K562 (cell line): Measurements from ENCODE around the gene NLRC3. TPM values are rescaled to one million over a fixed set of nuclear protein-coding genes. Genes with fewer than 3 reads are reported as not detected.

Experiments used
- ATAC-seq: fragments of 200-7000 bp; cut with Tn5 transposase; 3 replicates; pipeline ENCODE4 v1.9.1; 2020; ENCODE audit warnings: moderate library complexity
- BruUV-seq: library from RNA; stranded (reverse); fragments of 400-500 nt; replicated peaks from 2 replicates; lab custom pipeline; 2021; lab: Mats Ljungman, UMichigan
- CTCF ChIA-PET: fragments of 300-600 bp; formaldehyde crosslinking; extraction: SDS; loops from one replicate; lab custom pipeline; 2021; ENCODE audit warnings: low intra/inter-chr PET ratio; lab: Yijun Ruan, JAX
- POLR2A ChIA-PET: fragments of 300-600, 350-650 bp; sonication (Branson Sonifier 250); formaldehyde crosslinking; extraction: SDS; loops from one replicate; lab custom pipeline; 2021; ENCODE audit warnings: antibody characterized with exemption, inconsistent platforms; lab: Yijun Ruan, JAX
- DNase-seq, 4 experiments: peaks; one replicate each; pipeline versions ENCODE4 v3.0.0 to v3.0.0-alpha.2; 2011 to 2018; ENCODE audit warnings: low spot score in 3 of 4, mixed read lengths in 3 of 4; ENCODE audit errors: extremely low read depth in 1 of 4
- FAIRE-seq: peaks from 2 replicates; lab custom pipeline; 2011; peaks lifted over from hg19 to GRCh38; lab: Jason Lieb, UNC
- H2AFZ ChIP-seq: 2 replicates; pipeline ENCODE4 v1.6.0; 2011; ENCODE audit warnings: low read depth, low read length, control low read depth, inconsistent platforms
- H3K27ac ChIP-seq: fragments of 200-600 bp; 3 replicates; pipeline ENCODE4 v1.8.0; 2011; ENCODE audit warnings: low read depth, mild to moderate bottlenecking, control low read depth, inconsistent platforms, low read length, moderate library complexity, mixed read lengths; ENCODE audit errors: extremely low read depth
- H3K27me3 ChIP-seq, 2 experiments: fragments of 300-600 bp in 1 of 2; 2 replicates in 1 of 2; 3 replicates in 1 of 2; pipeline versions ENCODE4 v1.6.0 to v1.8.0; 2011; ENCODE audit warnings: inconsistent platforms in 2 of 2, low read length in 2 of 2, mild to moderate bottlenecking in 1 of 2, mixed read lengths in 1 of 2, moderate library complexity in 1 of 2; ENCODE audit not compliant: control insufficient read depth in 2 of 2, insufficient read depth in 2 of 2
- H3K36me3 ChIP-seq: fragments of 300-600 bp; 3 replicates; pipeline ENCODE4 v1.8.0; 2011; ENCODE audit warnings: mild to moderate bottlenecking, low read length, inconsistent platforms; ENCODE audit not compliant: control insufficient read depth, insufficient read depth
- H3K4me1 ChIP-seq, 2 experiments: fragments of 200-600 bp in 1 of 2; replicated peaks in 1 of 2; 2 replicates in 1 of 2; 3 replicates in 1 of 2; pipeline versions ENCODE4 v1.5.1 to v1.8.0; 2011; ENCODE audit warnings: inconsistent platforms in 2 of 2, low read length in 2 of 2, mild to moderate bottlenecking in 1 of 2, mixed read lengths in 1 of 2, moderate library complexity in 1 of 2; ENCODE audit not compliant: control insufficient read depth in 2 of 2, insufficient read depth in 2 of 2
- H3K4me2 ChIP-seq: 2 replicates; pipeline ENCODE4 v1.6.1; 2011; ENCODE audit warnings: low read length, control low read depth, inconsistent platforms, mixed read lengths; ENCODE audit not compliant: insufficient read depth
- H3K4me3 ChIP-seq: fragments of 200-600 bp; sonication (generic), shearing (Covaris generic); 2 replicates; pipeline ENCODE4 v1.5.1; 2016; ENCODE audit warnings: control low read depth, inconsistent platforms
- H3K79me2 ChIP-seq: fragments of 200-600 bp; 3 replicates; pipeline ENCODE4 v1.8.0; 2011; ENCODE audit warnings: low read length, inconsistent platforms; ENCODE audit not compliant: control insufficient read depth, insufficient read depth
- H3K9ac ChIP-seq, 2 experiments: 2 replicates each; pipeline versions ENCODE4 v1.6.0 to v1.6.1; 2011; ENCODE audit warnings: low read depth in 2 of 2, low read length in 2 of 2, control low read depth in 1 of 2, inconsistent platforms in 1 of 2, mild to moderate bottlenecking in 1 of 2, mixed read lengths in 1 of 2; ENCODE audit not compliant: insufficient read depth in 1 of 2
- H3K9me1 ChIP-seq: one replicate; pipeline ENCODE4 v1.6.0; 2011; ENCODE audit warnings: inconsistent platforms, mild to moderate bottlenecking, low read length, moderate library complexity; ENCODE audit not compliant: control insufficient read depth, insufficient read depth
- H3K9me3 ChIP-seq: replicated peaks from 2 replicates; pipeline ENCODE4 v1.5.1; 2011; ENCODE audit warnings: low read depth, low read length, inconsistent platforms; ENCODE audit not compliant: control insufficient read depth, insufficient read depth
- H4K20me1 ChIP-seq: replicated peaks from 2 replicates; pipeline ENCODE4 v1.6.1; 2011; ENCODE audit warnings: low read length, inconsistent platforms, mixed read lengths; ENCODE audit not compliant: control insufficient read depth, insufficient read depth
- JUND ChIP-seq, 2 experiments: IDR thresholded peaks; 2 replicates in 1 of 2; 3 replicates in 1 of 2; pipeline ENCODE4 v1.6.1; 2011; ENCODE audit warnings: borderline replicate concordance in 2 of 2, low read depth in 2 of 2, low read length in 2 of 2, improper control_type of control experiment in 1 of 2, missing biosample characterization in 1 of 2, missing genetic modification characterization in 1 of 2, missing genetic modification reagents in 1 of 2
- NFE2 ChIP-seq: IDR thresholded peaks from 2 replicates; pipeline ENCODE4 v1.6.1; 2014; ENCODE audit warnings: antibody characterized with exemption, low read depth
- TAF1 ChIP-seq: IDR thresholded peaks from 2 replicates; pipeline ENCODE4 v1.6.1; 2011; ENCODE audit warnings: mild to moderate bottlenecking, low read length, moderate library complexity; ENCODE audit not compliant: insufficient read depth, control insufficient read depth, severe bottlenecking; ENCODE audit errors: extremely low read depth
- ZNF143 ChIP-seq: sonication (generic); formaldehyde crosslinking; IDR thresholded peaks from 2 replicates; pipeline ENCODE4 v1.9.0; 2022; ENCODE audit warnings: mild to moderate bottlenecking, missing genetic modification reagents
- ZNF274 ChIP-seq: IDR thresholded peaks from 2 replicates; pipeline ENCODE4 v1.6.1; 2011; ENCODE audit warnings: low read depth, mild to moderate bottlenecking, low read length, moderate library complexity, borderline replicate concordance
- ZNF41 ChIP-seq: fragments of 250-450 bp; sonication (Bioruptor Pico); conservative IDR thresholded peaks from 2 replicates; pipeline ENCODE4 v1.4.0; 2020; ENCODE audit warnings: mild to moderate bottlenecking
- WGBS: fragments of 100-300 bp; shearing (Covaris generic); methylation state at CpG from one replicate; pipeline ENCODE4 v1.1.6; 2016; ENCODE audit warnings: low coverage, mixed read lengths; ENCODE audit not compliant: insufficient coverage; ENCODE audit errors: missing lambda C conversion rate; 5-methylcytosine and 5-hydroxymethylcytosine counted together
- in situ Hi-C: fragments of 300-500 bp; cut with MboI; formaldehyde crosslinking; loops from 4 replicates; pipeline ENCODE4 v1.15.0; 2018; ENCODE audit warnings: inconsistent platforms, mixed read lengths
- intact Hi-C: fragments of 100-400 bp; cut with micrococcal nuclease; formaldehyde crosslinking; loops from 2 replicates; pipeline ENCODE4 v1.14.2; 2022
- polyA plus RNA-seq, 8 experiments: library from polyadenylated mRNA; depleted of rRNA in 4 of 8; stranded (reverse) in 5 of 8; unstranded in 3 of 8; fragments of >200 nt; fragmentation: Nextera tagmentation in 2 of 8; fragmentation: Illumina TruSeq in 1 of 8; extraction: Ambion mirVana in 2 of 8; extraction: Trizol in 1 of 8; gene quantifications; 2 replicates each; pipeline versions ENCODE4 v1.2.1 to v1.2.3, GENCODE V29; 2011 to 2014; ENCODE audit warnings: inconsistent platforms in 1 of 8, missing spikeins in 1 of 8
- total RNA-seq, 7 experiments: library from RNA; depleted of rRNA in 6 of 7; stranded (reverse); fragments of >200 nt in 6 of 7; fragmentation: Illumina TruSeq in 2 of 7; extraction: Trizol in 2 of 7; gene quantifications; 2 replicates each; pipeline versions ENCODE4 v1.2.1 to v1.2.3, GENCODE V29; 2011 to 2021; ENCODE audit warnings: low replicate concordance in 1 of 7

The NLRC3 gene
- total and polyA plus RNA-seq, 9 of the 15 experiments (the other 6 are each of a cell fraction or from before 2014, with no cell fraction given) = 0.03 to 0.13 (median 0.03) TPM; not detected in 4

DNA sequence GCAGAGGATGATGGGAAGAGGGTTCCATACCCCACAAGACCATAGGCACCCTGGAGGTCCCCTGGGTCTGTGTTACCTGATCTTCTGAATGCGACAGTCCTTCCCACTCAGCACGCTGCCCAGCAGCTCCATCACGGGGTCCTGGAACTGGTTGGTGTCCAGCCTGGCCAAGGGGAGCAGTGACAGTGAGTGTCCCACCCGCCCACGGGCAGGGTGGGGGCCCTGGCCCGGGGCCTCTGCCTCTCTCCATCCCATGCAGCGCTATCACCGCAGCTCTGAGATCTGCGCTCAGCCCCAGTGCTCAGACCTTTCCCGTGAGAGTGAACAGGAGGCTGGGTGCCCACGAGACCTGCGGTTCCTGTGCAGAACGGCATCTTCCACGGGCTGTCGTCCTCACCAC is 15.6 kb downstream of the NLRC3 start:
- TF ChIP-seq ZNF143 (CRISPR knock-in tag) (no peak), ZNF274 (no peak), TAF1 (no peak), NFE2 (no peak), ZNF41 (CRISPR knock-in tag) (no peak), JUND (IDR thresholded peaks at IDR 0.05; ENCODE audit: borderline replicate concordance, low read depth, low read length) (no peak), JUND (tag; IDR thresholded peaks at IDR 0.05; ENCODE audit: borderline replicate concordance, low read depth, low read length) (no peak)
- DNase-seq (no peak), ATAC-seq (no peak), FAIRE-seq (no peak)
- no peaks in the 10 kb centered on the region for H3K9me3 ChIP-seq
- no peak overlapping the region for H2AFZ ChIP-seq
- WGBS = 19% methylated on average over 9 of the region's 15 CpGs
- ChIA-PET CTCF (no interaction called here), POLR2A (interaction anchor here (0.6 kb wide), 1 partner anchor 700 kb away, joined by 3 read pairs; no protein-coding TSS in a partner anchor)
- no peaks in the 10 kb centered on the region for H3K36me3 ChIP-seq
- peaks cover 60 to 66% of the 10 kb centered on the region in 2 experiments for H3K27me3 ChIP-seq
- H3K79me2 ChIP-seq = no peaks in the 10 kb centered on the region
- no peak overlapping the region for H3K27ac ChIP-seq
- H3K4me3 ChIP-seq = no peak overlapping the region
- no peak overlapping the region for H3K4me2 ChIP-seq
- H3K9ac ChIP-seq = no peak overlapping the region
- H3K4me1 ChIP-seq = peaks cover 0 to 26% of the 10 kb centered on the region in 2 experiments; a peak in 2 of 5 replicates
- in situ Hi-C loops (no loop called here), intact Hi-C loops (no loop called here)
- peaks cover 7% of the 10 kb centered on the region; the same call in 1 of the 2 replicates for H4K20me1 ChIP-seq
- no TSS peak for BruUV-seq
- H3K9me1 ChIP-seq = peaks cover under 1% of the 10 kb centered on the region
